ENCODE measurements around the gene HEXD. TPM values are rescaled to one million over a fixed set of nuclear protein-coding genes. Genes with fewer than 3 reads are reported as not detected.

HEXD gene
- total and polyA plus RNA-seq, 5 donors from 2014 or later, result 9.7 to 42.8 (median 12.0) TPM

DNA sequence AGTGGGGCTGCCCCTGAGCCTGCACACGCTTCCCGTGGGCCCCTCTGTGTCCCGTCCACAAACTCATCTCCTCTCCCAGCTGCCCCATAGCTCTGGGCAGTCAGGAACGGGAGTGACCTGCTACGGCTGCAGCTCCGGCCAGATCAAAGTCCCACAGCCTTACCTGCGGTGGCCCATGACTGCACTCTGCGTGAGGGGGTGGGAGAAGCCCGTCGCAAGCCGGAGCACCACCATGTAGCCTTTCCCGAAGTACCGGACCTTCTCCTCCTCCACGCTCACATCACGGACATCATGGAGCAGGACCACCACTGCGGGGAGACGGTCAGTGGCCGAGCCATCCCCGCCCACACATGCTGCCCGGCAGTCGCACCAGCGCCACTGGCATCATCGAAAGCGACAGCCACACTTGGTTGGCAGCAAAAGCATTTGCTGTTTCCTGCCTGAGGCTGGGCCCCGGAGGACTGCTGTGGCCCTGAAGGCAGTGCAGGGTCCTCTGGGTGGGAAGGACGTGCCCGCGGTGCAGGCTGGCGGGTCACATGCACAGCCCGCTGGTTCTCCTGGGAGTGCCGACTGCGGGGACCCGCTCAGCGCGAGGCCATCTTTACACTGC, 26.2 kb downstream of the HEXD start:
- Mint-ChIP-seq H3K4me1 (peaks cover 5 to 25% (median 9%) of the 10 kb centered on the region in 4 donors), H3K36me3 (no peaks in the 10 kb centered on the region), H3K4me3 (no peak overlapping the region), H3K27me3 (peaks cover 3% of the 10 kb centered on the region), H3K27ac (no peak overlapping the region), H3K9me3 (no peaks in the 10 kb centered on the region)
- peaks cover 28% of the 10 kb centered on the region for H3K36me3 ChIP-seq (ENCODE audit: control insufficient read depth, insufficient read depth, low read length)
- DNase-seq, result no peak
- H3K4me1 ChIP-seq (ENCODE audit: control insufficient read depth, insufficient read depth, low read length, poor library complexity, severe bottlenecking), result peaks cover 20% of the 10 kb centered on the region
- H3K27me3 ChIP-seq (ENCODE audit: control insufficient read depth, insufficient read depth, low read length), result no peaks in the 10 kb centered on the region
- no peak for ATAC-seq (ENCODE audit: low read depth in 2 of 2)
- no peak overlapping the region for H3K4me3 ChIP-seq (ENCODE audit: low read depth, low read length)
- no peak overlapping the region for H3K27ac ChIP-seq (ENCODE audit: insufficient read depth, low read length, poor library complexity, severe bottlenecking)
- H3K9me3 ChIP-seq (ENCODE audit: control insufficient read depth in 2 of 2, low read length in 2 of 2), result no peaks in the 10 kb centered on the region

DNA sequence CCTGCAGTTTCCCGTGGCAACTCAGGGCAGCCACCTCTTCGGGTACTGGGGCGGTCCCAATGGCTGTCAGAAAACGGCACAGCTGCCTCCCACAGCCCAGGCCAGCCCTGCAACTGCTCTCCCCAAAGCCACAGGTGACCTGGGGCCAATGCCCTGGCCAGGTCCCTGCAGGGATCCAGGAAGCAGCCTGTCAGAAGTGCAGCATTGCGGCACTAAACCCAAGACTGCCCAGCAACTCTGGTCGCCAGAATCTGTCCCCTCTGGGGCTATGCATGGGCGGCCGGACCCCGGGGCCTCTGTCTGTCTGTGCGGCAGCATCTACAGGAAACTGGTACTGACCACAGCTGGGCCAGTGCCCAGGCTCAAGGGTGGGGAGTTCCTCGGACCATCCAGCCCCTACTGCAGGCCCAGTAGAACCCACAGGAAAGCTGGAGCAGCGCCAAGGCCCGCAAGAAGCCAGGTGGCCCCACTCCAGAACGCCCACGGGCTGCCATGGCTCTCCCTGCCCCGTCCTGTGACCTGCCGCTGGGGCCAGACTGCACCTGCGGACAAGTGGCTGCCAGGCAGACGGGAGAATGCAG, 26.9 kb downstream of the HEXD start:
- Mint-ChIP-seq H3K4me3 (no peak overlapping the region), H3K27me3 (peaks cover 6% of the 10 kb centered on the region), H3K36me3 (no peaks in the 10 kb centered on the region), H3K9me3 (no peaks in the 10 kb centered on the region), H3K27ac (no peak overlapping the region), H3K4me1 (peaks cover 5 to 29% (median 10%) of the 10 kb centered on the region in 4 donors)
- no peak overlapping the region for H3K27ac ChIP-seq (ENCODE audit: insufficient read depth, low read length, poor library complexity, severe bottlenecking)
- DNase-seq, result no peak
- H3K9me3 ChIP-seq (ENCODE audit: control insufficient read depth in 2 of 2, low read length in 2 of 2), result no peaks in the 10 kb centered on the region
- no peak for ATAC-seq (ENCODE audit: low read depth in 2 of 2)
- no peaks in the 10 kb centered on the region for H3K27me3 ChIP-seq (ENCODE audit: control insufficient read depth, insufficient read depth, low read length)
- H3K4me1 ChIP-seq (ENCODE audit: control insufficient read depth, insufficient read depth, low read length, poor library complexity, severe bottlenecking), result peaks cover 27% of the 10 kb centered on the region
- H3K36me3 ChIP-seq (ENCODE audit: control insufficient read depth, insufficient read depth, low read length), result peaks cover 28% of the 10 kb centered on the region
- H3K4me3 ChIP-seq (ENCODE audit: low read depth, low read length), result no peak overlapping the region

DNA sequence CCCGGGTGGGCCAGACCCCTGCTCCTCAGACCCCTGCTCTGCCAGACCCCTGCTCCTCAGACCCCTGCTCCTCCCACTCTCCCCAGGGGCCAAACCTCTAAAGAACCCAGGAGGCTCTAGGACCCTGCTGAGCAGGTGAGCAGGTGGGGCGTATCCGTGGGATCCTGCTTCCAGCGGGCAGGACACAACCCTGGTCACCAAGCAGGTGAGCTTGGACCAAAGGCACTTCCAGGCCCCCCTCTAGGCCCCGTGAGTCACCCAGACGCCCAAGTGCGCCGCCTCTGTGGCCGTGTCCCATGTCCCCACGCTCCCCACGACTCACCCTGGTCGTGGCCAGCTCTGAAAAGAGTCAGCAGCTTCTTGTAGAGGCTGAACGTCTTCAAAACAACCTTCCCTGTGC, 27.4 kb downstream of the HEXD start:
- Histone ChIP-seq H3K9me3 (ENCODE audit: control insufficient read depth in 2 of 2, low read length in 2 of 2) (no peaks in the 10 kb centered on the region), H3K4me1 (ENCODE audit: control insufficient read depth, insufficient read depth, low read length, poor library complexity, severe bottlenecking) (peaks cover 29% of the 10 kb centered on the region), H3K36me3 (ENCODE audit: control insufficient read depth, insufficient read depth, low read length) (peaks cover 28% of the 10 kb centered on the region), H3K27me3 (ENCODE audit: control insufficient read depth, insufficient read depth, low read length) (no peaks in the 10 kb centered on the region), H3K27ac (ENCODE audit: insufficient read depth, low read length, poor library complexity, severe bottlenecking) (no peak overlapping the region), H3K4me3 (ENCODE audit: low read depth, low read length) (no peak overlapping the region)
- DNase-seq (no peak), ATAC-seq (ENCODE audit: low read depth in 2 of 2) (no peak)
- Mint-ChIP-seq H3K27ac (peak overlapping the region in 1 of 3 donors; percentile 20), H3K9me3 (no peaks in the 10 kb centered on the region), H3K4me1 (peaks cover 5 to 29% (median 8%) of the 10 kb centered on the region in 4 donors), H3K27me3 (peaks cover 6% of the 10 kb centered on the region), H3K36me3 (no peaks in the 10 kb centered on the region), H3K4me3 (no peak overlapping the region)

DNA sequence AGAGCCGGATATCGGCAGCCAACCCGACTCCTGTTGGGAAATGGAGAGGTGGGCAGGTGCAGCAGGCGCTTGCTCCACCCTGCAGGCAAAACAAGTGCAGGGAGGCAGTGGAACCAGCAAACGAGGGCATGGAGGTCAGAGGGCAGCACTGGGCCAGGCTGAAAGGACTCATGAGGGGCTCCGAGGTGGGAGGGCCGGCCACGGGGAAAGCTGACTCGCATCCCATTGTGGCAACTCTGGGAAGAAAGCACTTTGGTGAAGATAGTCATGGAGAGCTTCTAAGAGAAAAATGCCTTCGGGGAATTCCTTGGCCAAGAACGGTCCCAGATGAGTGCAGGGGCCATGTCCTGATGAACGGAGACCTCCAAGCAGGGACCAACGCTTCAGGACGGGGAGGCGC, 28.0 kb downstream of the HEXD start:
- Histone ChIP-seq H3K36me3 (ENCODE audit: control insufficient read depth, insufficient read depth, low read length) (peaks cover 28% of the 10 kb centered on the region), H3K9me3 (ENCODE audit: control insufficient read depth in 2 of 2, low read length in 2 of 2) (no peaks in the 10 kb centered on the region), H3K27ac (ENCODE audit: insufficient read depth, low read length, poor library complexity, severe bottlenecking) (no peak overlapping the region)

DNA sequence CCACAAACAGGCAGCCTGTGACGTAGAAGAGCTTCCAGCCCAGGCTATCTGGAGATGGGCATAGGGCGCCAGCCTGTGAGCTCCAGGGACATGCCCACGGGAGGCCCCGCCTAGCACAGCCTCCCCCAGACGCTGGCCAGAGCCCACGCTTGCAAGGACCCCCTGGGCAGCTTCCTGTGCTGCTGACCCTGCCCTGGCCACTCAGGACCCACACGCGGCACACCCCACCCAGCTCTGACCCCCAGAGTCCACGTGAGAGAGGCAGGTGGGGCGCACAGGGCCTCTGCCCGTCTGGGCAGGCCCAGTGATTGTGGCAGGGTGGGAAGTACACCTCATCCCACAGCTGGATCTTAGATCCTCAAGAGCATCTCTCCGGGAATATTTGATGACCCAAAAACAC, 28.5 kb downstream of the HEXD start:
- Mint-ChIP-seq H3K9me3 (no peaks in the 10 kb centered on the region), H3K27me3 (peaks cover 6% of the 10 kb centered on the region), H3K27ac (no peak overlapping the region), H3K4me1 (peaks cover 12 to 39% (median 14%) of the 10 kb centered on the region in 4 donors), H3K36me3 (no peaks in the 10 kb centered on the region), H3K4me3 (peak overlapping the region in 2 of 4 donors; percentile 66 to 74)
- H3K4me3 ChIP-seq (ENCODE audit: low read depth, low read length), result no peak overlapping the region
- H3K9me3 ChIP-seq (ENCODE audit: control insufficient read depth in 2 of 2, low read length in 2 of 2), result no peaks in the 10 kb centered on the region
- ATAC-seq (ENCODE audit: low read depth in 2 of 2) (no peak), DNase-seq (no peak)
- H3K36me3 ChIP-seq (ENCODE audit: control insufficient read depth, insufficient read depth, low read length), result peaks cover 28% of the 10 kb centered on the region
- peaks cover 37% of the 10 kb centered on the region for H3K4me1 ChIP-seq (ENCODE audit: control insufficient read depth, insufficient read depth, low read length, poor library complexity, severe bottlenecking)
- H3K27me3 ChIP-seq (ENCODE audit: control insufficient read depth, insufficient read depth, low read length), result no peaks in the 10 kb centered on the region
- H3K27ac ChIP-seq (ENCODE audit: insufficient read depth, low read length, poor library complexity, severe bottlenecking), result no peak overlapping the region

More for the DNA sequence above, 28.0 kb downstream of the HEXD start:
- H3K36me3 Mint-ChIP-seq, result no peaks in the 10 kb centered on the region
- H3K4me1 ChIP-seq (ENCODE audit: control insufficient read depth, insufficient read depth, low read length, poor library complexity, severe bottlenecking), result peaks cover 33% of the 10 kb centered on the region
- peak overlapping the region in 2 of 4 donors; percentile 32 to 35 for H3K4me3 Mint-ChIP-seq
- DNase-seq (no peak), ATAC-seq (ENCODE audit: low read depth in 2 of 2) (no peak)
- peak overlapping the region in 2 of 3 donors; percentile 20 to 43 for H3K27ac Mint-ChIP-seq
- H3K4me1 Mint-ChIP-seq, result peaks cover 8 to 34% (median 12%) of the 10 kb centered on the region in 4 donors
- no peak overlapping the region for H3K4me3 ChIP-seq (ENCODE audit: low read depth, low read length)
- peaks cover 6% of the 10 kb centered on the region for H3K27me3 Mint-ChIP-seq
- no peaks in the 10 kb centered on the region for H3K9me3 Mint-ChIP-seq
- no peaks in the 10 kb centered on the region for H3K27me3 ChIP-seq (ENCODE audit: control insufficient read depth, insufficient read depth, low read length)

DNA sequence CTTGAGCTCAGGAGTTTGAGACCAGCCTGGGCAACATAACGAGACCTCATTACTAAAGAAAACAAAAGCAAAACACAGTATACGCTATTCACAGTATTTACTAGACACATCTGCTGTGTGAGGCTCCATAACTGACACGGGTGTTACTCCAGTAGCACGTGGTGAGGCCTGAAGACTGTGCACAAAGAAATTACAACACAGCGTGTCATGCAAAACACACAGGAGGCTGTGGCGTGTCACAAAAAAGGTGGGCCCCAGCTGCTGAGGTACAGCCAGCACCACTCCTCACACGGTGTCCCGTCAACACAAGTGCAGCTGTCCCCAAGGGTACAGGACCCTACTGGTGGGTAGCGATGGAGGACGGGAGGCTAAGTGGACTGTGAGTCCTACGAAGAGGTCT, 29.7 kb downstream of the HEXD start:
- peaks cover 6% of the 10 kb centered on the region for H3K27me3 Mint-ChIP-seq
- H3K4me3 ChIP-seq (ENCODE audit: low read depth, low read length), result no peak overlapping the region
- DNase-seq, result no peak
- no peaks in the 10 kb centered on the region for H3K27me3 ChIP-seq (ENCODE audit: control insufficient read depth, insufficient read depth, low read length)
- peaks cover 12 to 47% (median 18%) of the 10 kb centered on the region in 4 donors for H3K4me1 Mint-ChIP-seq
- no peaks in the 10 kb centered on the region for H3K36me3 Mint-ChIP-seq
- peak overlapping the region; percentile 51 for H3K27ac ChIP-seq (ENCODE audit: insufficient read depth, low read length, poor library complexity, severe bottlenecking)
- H3K4me1 ChIP-seq (ENCODE audit: control insufficient read depth, insufficient read depth, low read length, poor library complexity, severe bottlenecking), result peaks cover 37% of the 10 kb centered on the region
- H3K9me3 ChIP-seq (ENCODE audit: control insufficient read depth in 2 of 2, low read length in 2 of 2), result no peaks in the 10 kb centered on the region
- H3K9me3 Mint-ChIP-seq, result no peaks in the 10 kb centered on the region
- H3K4me3 Mint-ChIP-seq, result peak overlapping the region; percentile 50 to 86 (median 64)
- peak overlapping the region in 2 of 3 donors; percentile 60 to 80 for H3K27ac Mint-ChIP-seq
- peaks cover 22% of the 10 kb centered on the region for H3K36me3 ChIP-seq (ENCODE audit: control insufficient read depth, insufficient read depth, low read length)
- ATAC-seq (ENCODE audit: low read depth in 2 of 2), result no peak

DNA sequence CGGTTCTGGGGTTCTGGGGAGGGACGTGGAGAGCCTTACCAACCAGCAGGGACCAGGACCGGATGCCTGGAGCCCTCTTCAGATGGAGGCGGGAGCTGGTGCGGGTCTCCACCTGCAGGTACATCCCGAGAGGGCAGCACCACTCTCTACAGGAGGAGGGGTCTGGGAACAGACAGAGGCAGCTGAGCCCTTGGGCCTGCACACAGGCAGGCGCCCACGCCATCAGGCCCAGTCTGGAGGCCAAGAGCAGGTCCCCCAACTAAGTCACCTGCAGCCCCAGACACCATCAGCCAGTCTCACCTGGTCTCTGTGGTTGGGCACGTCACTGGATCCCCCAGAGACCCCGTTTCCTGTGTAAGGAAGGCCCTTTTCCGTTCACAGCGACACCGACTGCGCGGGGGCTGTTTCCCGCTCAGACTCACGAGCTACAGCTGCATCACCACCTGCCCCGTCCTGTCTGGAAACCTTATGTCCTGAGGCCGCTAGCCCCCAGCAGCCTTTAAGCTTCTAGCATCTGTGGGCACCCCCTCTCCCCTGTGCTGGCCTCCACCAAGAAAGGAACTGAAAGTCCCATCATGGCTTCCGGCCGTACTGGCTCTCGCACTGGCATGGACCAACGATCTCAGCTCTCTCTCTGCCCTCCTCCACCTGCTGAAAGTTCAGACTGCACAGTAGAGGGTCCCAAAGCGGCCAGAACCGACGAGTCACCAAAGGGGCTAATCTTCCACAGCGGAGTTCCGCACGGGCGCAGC, 31.2 kb downstream of the HEXD start:
- Mint-ChIP-seq H3K27ac (peak overlapping the region; percentile 96 to 99 (median 97)), H3K4me3 (peak overlapping the region; percentile 94 to 99 (median 96)), H3K4me1 (peaks cover 12 to 47% (median 18%) of the 10 kb centered on the region in 4 donors), H3K36me3 (no peaks in the 10 kb centered on the region), H3K27me3 (peaks cover 6% of the 10 kb centered on the region), H3K9me3 (no peaks in the 10 kb centered on the region)
- peak overlapping the region; percentile 90 for H3K4me3 ChIP-seq (ENCODE audit: low read depth, low read length)
- DNase-seq, result peak; percentile 68 to 90 (median 83)
- H3K27me3 ChIP-seq (ENCODE audit: control insufficient read depth, insufficient read depth, low read length), result no peaks in the 10 kb centered on the region
- peak overlapping the region; percentile 94 for H3K27ac ChIP-seq (ENCODE audit: insufficient read depth, low read length, poor library complexity, severe bottlenecking)
- H3K36me3 ChIP-seq (ENCODE audit: control insufficient read depth, insufficient read depth, low read length), result peaks cover 9% of the 10 kb centered on the region
- ATAC-seq (ENCODE audit: low read depth in 2 of 2), result peak; percentile 68 to 69
- H3K9me3 ChIP-seq (ENCODE audit: control insufficient read depth in 2 of 2, low read length in 2 of 2), result no peaks in the 10 kb centered on the region
- H3K4me1 ChIP-seq (ENCODE audit: control insufficient read depth, insufficient read depth, low read length, poor library complexity, severe bottlenecking), result peaks cover 37% of the 10 kb centered on the region
